ENCODE data around the gene NUP214. TPM values are rescaled to one million over a fixed set of nuclear protein-coding genes. Genes with fewer than 3 reads are reported as not detected.
A peak's percentile ranks its signal among the peaks of the same experiment; 100 is the strongest.

Gene NUP214
- total RNA-seq, 1 donor from 2014 or later, result 32.6 TPM

GRCh38 chr9:131276891-131277286, 151.5 kb downstream of the NUP214 start:
- H3K4me3 Mint-ChIP-seq (ENCODE audit: unreplicated experiment), result no peak overlapping the region
- no peak for DNase-seq (ENCODE audit: low spot score)
- no peak overlapping the region for H3K27ac Mint-ChIP-seq (ENCODE audit: unreplicated experiment)
- peaks cover 9% of the 10 kb centered on the region for H3K27me3 Mint-ChIP-seq (ENCODE audit: low read depth)
- H3K4me1 Mint-ChIP-seq (ENCODE audit: low read depth), result peaks cover 2% of the 10 kb centered on the region
- H3K36me3 Mint-ChIP-seq (ENCODE audit: low read depth), result peaks cover 1% of the 10 kb centered on the region
- TF ChIP-seq CTCF (IDR thresholded peaks at IDR 0.05), result no peak
- no peaks in the 10 kb centered on the region for H3K9me3 Mint-ChIP-seq (ENCODE audit: low read depth)

- peaks cover 1% of the 10 kb centered on the region for H3K36me3 Mint-ChIP-seq (ENCODE audit: low read depth)
- H3K27ac Mint-ChIP-seq (ENCODE audit: unreplicated experiment), result no peak overlapping the region
- no peak for DNase-seq (ENCODE audit: low spot score)
- peaks cover 7% of the 10 kb centered on the region for H3K4me1 Mint-ChIP-seq (ENCODE audit: low read depth)
- no peaks in the 10 kb centered on the region for H3K9me3 Mint-ChIP-seq (ENCODE audit: low read depth)
- TF ChIP-seq CTCF (IDR thresholded peaks at IDR 0.05), result peak; percentile 28
- no peak overlapping the region for H3K4me3 Mint-ChIP-seq (ENCODE audit: unreplicated experiment)
- peaks cover 14% of the 10 kb centered on the region for H3K27me3 Mint-ChIP-seq (ENCODE audit: low read depth)
Measured at GRCh38 chr9:131277287-131277909, 152.0 kb downstream of the NUP214 start.

GRCh38 chr9:131277910-131278701, 152.7 kb downstream of the NUP214 start:
- Mint-ChIP-seq H3K27me3 (ENCODE audit: low read depth) (peaks cover 14% of the 10 kb centered on the region), H3K4me1 (ENCODE audit: low read depth) (peaks cover 7% of the 10 kb centered on the region), H3K4me3 (ENCODE audit: unreplicated experiment) (peak overlapping the region; percentile 69), H3K27ac (ENCODE audit: unreplicated experiment) (no peak overlapping the region), H3K9me3 (ENCODE audit: low read depth) (no peaks in the 10 kb centered on the region), H3K36me3 (ENCODE audit: low read depth) (peaks cover 1% of the 10 kb centered on the region)
- no peak for TF ChIP-seq CTCF (IDR thresholded peaks at IDR 0.05)
- DNase-seq (ENCODE audit: low spot score), result no peak

- peaks cover 9% of the 10 kb centered on the region for H3K4me1 Mint-ChIP-seq (ENCODE audit: low read depth)
Measured at GRCh38 chr9:131278702-131279111, 153.3 kb downstream of the NUP214 start.

More at GRCh38 chr9:131278702-131279111, 153.3 kb downstream of the NUP214 start:
- H3K36me3 Mint-ChIP-seq (ENCODE audit: low read depth), result peaks cover 1% of the 10 kb centered on the region
- H3K27me3 Mint-ChIP-seq (ENCODE audit: low read depth), result peaks cover 17% of the 10 kb centered on the region
- no peaks in the 10 kb centered on the region for H3K9me3 Mint-ChIP-seq (ENCODE audit: low read depth)
- no peak overlapping the region for H3K27ac Mint-ChIP-seq (ENCODE audit: unreplicated experiment)
- DNase-seq (ENCODE audit: low spot score), result no peak
- TF ChIP-seq CTCF (IDR thresholded peaks at IDR 0.05), result no peak
- H3K4me3 Mint-ChIP-seq (ENCODE audit: unreplicated experiment), result no peak overlapping the region
